ENCODE results near the gene OSBP2.

Gene OSBP2

DNA sequence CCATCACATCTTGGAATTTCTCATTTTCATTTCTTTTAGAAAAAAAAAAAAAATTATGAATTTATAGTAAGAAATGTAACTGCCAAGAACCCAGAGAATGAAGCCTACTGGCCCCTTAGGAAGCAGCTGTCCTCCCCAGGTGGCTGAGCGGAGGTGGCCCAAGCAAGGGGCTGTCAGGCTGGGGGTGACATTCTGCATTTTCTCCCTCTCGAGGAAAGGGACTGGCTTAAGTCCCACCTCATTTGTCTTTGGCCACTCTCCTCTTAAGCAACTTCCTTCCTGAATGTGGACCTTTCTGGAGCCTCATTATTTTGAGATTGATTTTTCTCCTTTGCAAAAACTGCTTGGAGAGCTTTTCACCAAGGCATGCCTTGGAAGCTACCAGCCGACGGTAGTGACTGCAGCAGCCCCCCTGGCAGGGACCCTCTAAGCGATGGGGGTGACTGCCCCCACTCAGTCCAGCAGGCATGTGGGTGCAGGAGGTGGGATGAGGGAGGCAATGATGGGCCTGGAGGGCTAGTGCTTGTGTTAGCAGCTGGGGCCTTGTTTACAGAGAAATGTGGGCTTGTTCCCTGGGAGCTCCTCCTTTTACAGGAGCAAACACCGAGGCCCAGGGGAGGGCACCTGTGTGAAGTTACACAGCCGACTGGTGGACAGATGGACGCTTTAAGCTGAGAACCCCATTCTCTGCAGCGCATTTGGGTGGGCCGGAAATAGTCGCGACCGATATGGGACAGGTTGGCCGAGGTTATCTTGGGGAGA is 162.2 kb downstream of the OSBP2 start:
- no peak for DNase-seq

DNA sequence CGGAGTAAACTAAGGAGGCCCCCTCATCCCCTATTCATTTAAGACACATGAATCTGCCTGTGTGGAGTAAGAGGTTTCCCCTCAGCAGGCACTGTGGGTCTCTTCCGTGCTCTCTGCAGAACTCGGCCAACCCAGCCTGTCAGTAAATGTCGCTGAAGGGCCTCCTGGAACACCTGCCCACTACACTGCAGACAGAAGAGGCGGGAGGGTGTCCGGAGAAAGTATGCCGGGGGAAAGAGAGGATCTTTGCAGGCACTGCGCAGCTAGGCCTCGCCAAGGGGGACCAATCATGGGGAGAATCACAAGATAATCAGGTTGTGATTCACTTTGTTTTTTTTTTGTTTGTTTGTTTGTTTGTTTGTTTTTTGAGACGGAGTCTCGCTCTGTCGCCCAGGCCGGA is 163.1 kb downstream of the OSBP2 start:
- no peak for DNase-seq

DNA sequence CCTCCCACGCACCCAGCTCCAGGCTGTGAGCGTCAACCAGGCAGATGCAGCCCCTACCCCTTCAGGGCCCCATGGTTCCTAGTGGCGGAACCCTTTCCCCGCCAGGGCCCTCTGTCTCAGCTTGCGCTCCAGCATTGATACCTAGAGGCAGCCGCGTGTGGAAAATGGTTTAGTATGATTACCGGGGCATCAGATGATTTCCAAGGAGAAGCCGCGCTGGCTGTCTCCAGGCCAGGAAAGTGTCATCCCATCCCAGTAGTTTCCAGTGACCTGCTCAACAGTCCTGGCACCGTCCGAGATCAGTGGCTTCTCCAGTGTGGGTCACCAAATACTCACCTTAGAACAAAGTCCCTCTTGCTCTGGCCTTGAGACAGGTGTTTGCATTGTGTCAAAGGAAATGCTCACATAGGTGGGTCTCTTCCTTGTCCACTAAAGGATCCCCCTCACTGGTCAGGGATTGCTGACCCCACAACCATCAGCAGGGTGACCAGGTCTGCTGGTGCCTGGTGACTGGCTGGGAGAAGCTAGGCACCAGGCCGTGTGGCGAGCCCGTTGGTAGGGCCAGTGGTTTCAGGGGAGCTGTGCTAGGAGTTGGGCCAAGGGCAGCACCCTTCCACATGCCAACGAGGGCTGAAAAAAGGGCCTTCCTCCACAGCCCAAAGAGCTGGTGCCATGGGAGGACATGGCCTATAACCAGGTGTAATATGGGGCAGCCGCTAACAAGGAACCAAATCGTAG is 164.5 kb downstream of the OSBP2 start:
- no peak for DNase-seq

DNA sequence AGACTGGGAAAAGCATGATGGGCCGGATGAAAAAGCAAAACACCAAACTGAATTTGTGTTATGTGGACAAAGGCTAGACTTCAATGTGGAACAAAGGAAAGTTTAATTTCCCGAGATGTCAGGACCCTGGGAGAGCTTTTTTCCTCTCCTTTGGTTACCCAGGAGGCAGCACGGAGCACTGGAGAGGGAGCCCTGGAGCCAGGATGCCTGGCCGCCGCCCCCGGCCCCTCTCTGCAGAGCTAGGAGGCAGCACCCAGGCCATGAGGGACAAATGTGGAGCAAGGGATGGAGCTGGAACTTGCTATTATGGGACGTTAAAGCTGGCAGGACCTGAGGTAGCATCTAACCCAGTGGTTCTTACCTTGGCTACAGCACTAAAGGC is 165.0 kb downstream of the OSBP2 start:
- DNase-seq = no peak

DNA sequence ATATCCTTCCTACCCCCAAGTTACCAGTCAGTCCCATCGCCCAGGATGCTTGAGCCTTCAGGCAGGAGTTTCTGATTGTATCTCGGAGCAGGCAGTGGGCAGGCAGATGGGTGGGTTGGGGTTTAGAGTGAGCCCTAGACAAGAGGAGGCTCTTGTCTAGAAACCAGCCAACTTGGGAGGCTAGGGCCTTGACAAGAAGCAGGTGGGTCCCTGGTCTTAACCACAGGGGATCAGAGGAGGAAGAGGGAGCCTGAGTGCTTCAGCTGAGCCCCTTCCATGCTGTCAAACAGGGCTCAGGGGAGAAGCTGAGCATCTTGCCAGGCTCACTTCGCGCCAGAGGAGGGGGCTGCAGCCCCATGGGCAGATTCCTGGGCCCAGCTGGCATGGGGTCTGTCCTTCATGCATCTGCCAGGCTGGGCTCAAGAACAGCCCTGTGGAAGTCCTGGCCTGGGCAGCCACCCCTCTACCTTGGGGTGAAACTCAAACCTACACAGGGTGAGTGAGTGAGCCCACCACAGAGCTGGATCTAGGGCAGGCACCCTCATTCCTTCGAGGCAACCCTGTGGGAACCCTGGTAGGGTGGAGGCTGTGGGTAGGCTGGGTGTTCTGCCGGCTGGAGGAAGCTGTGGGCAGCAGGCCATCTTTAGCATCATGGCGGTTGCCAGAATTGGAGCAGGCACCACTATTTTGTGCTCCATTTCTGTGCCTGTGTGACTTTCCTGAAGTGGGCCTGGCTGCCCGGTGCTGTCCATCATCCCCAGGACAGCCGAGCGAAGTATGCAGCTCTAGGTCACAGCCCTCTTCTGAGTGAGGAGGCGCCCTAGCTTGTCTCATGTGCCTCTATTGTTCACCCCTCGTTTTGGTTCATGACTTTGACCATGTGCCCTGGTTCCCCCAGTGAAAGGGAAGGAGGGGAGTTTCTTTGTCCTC is 165.8 kb downstream of the OSBP2 start:
- no peak for DNase-seq

DNA sequence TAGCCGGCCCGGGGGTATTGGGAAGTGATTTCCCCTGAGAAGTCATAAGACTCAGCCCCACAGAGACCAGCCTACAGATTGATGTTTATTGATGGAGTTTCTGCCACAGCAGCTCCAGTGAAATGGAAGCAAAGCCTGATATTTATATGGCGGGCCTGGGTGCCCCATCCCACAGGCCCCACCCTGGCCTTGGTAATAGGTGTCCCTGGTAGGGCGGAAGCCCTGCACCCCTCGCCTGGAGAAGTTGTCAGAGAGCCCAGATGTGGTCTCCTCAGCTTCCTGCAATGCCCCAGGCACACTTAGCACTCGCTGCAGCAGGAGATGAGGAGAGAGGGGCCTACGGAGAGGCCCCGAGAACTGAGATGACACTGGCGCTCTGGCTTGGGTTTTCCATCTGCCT is 166.5 kb downstream of the OSBP2 start:
- DNase-seq = no peak

DNA sequence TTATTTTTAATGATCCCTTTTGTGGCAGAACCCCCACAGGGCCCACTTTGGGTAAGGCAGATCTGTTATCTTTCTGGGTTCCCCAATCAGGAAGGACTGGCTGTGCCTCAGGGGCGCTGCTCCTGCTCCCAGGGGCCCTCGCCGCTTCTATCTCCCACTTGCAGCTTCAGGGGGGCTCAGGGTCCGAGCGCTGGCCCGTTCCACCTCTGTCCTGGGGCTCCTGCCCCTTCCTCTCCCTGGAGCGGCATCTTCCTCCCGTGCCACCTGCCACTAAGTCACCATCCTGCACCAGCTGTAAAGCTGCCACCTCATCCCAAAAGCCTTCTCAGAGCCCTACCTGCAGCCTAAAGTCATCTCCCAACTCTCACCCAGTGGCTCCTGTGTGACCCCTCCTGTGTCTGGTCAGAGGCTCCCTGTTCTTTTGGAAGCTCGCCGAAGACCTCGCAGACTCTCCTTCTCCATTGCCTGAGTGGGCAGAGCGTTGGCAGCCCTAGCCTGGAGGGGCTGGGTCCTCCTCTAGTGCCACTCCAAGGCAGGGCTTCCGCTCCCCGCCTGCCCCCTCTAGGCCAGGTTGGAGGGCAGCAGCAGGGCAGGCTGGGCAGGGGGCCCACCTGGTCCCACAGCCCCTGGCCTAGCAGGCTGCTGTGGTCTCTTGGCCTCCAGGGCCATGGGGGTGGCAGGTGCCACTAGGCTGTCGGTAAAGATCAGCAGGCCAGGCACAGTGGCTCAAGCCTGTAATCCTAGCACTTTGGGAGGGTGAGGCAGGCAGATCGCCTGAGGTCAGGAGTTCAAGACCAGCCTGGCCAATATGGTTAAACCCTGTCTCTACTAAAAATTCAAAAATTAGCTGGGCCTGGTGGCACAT is 167.2 kb downstream of the OSBP2 start:
- no peak for DNase-seq

DNA sequence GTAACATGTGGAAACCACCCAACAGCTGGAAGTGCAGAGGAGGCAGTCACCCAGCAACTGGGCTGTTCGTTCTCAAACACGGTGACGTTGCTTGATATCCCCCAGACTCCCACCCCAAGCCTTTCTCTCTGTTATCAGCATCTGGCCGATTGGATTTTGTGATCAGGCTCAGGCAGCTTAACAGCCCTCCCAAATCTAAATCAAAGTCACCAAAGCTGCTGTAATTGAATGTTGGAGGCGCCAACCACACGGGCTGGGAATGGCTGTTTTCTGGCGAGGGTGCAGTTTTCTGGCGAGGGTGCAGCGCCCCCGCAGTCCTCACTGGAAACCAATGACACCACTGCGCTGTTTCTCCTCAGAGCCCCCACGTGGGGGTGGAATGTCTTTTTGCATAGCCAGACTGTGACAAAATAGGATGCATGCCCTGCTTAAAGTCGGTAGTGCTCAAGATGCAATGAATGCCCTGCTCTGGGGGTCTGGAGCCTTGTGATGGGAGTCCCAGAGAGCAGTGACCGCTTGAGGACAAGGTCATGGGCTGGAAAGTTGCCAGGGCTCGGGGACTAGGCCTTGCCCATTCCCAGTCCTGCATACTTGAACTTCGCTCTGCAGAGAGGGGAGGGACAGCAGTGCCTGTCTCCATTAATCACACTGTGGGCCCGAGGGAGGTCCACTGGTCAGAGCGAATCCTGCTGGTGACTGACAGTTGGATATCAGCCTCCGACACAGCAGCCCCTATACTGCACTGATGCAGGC is 168.6 kb downstream of the OSBP2 start:
- DNase-seq = no peak

DNA sequence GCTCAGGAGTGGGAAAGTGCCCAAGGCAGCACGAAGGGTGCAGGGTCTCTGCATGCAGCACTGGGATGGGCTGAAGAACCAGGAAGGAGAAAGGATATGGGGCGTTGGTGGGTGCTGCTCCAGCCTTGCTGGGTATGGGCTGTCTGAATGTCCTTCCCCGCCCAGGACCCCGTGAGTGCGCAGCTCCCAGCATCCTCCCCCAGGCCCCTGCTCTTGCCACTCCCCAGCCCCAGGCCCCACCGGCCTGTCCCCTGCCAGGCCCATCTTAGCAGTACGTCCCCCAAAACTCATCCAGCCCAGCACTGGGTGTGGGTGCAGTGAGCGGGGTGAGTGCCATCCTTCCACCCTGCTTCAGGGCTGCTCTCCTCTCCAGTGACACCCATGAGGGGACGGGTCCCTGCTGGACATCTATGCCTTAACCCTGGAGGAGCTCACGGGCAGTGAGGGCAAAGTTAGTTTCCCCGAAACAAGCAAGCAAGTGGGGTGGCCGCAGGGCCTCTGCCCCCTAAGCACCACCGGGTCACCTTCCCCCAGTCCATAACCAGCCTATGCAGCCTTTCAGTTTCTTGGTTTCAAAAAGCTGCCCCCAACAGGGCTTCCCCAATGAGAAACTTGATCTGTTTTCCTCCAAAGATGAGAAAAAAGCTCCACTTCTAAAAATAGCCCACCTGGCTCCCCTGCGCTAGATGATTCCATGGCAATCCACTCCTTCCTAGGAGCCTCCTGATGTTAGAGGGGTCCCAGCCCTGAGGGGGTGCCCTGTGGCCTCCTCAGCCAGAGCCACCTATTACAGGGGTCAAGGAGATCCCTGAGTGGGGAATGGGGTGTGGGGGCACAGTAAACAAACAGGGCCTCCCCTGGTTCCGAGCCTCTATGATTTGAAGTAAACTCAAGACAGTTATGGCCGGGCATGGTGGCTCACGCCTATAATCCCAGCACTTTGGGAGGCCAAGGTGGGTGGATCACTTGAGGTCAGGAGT is 170.1 kb downstream of the OSBP2 start:
- DNase-seq = no peak

DNA sequence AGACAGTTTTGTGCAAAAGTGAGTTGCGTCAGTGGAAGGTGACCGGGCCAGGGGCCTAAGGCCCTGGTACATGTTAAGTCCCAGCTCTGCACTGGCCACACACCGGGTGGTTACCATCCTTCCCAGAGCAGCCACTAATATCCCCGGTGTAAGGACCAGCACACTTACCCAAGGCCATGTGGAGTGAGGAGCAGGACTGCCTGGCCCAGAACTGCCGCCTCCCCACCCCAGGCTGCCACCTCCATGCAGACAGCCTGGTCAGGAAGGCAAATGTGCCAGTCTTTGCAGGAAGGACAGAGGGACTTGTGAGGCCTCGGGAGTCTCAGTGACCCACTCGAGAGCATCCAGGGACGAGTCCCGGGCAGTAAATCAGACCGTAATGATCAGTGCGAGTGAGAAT is 171.0 kb downstream of the OSBP2 start:
- DNase-seq = no peak

DNA sequence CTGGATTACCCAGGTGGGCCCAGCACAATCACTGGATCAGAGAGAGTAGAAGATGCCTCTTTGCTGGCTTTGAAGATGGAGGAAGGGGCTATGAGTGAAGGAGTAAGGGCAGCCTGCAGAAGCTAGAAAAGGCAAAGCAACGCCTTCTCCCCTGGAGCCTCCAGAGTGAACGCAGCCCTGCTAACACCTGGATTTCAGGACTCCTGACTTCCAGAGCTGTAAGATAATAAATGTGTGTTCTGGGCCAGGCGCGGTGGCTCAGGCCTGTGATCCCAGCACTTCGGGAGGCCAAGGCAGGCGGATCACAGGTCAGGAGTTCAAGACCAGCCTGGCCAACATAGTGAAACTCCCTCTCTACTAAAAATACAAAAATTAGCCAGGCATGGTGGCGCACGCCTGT is 171.5 kb downstream of the OSBP2 start:
- no peak for DNase-seq

DNA sequence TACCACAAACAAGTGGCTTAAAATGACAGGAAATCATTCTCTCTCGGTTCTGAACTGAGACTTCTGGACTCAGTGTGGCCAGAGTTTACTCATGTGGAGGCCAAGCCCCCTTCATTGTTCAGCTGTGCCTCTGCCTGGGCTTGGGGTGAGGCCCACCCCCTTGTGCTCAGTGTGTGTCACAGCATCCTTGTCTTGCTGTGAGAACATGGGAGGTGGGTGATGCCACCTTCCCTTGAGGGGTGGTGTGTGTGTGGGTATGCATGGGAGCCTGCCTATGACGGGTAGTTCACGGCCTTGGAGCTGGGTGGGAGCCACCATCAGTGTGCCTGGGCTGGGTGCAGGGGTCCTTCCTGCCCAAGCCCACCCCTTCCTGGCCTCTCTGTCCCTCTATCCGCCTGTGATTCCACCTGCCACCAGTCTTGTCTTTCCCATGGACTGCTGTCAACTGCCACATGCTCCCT is 172.2 kb downstream of the OSBP2 start:
- no peak for DNase-seq

DNA sequence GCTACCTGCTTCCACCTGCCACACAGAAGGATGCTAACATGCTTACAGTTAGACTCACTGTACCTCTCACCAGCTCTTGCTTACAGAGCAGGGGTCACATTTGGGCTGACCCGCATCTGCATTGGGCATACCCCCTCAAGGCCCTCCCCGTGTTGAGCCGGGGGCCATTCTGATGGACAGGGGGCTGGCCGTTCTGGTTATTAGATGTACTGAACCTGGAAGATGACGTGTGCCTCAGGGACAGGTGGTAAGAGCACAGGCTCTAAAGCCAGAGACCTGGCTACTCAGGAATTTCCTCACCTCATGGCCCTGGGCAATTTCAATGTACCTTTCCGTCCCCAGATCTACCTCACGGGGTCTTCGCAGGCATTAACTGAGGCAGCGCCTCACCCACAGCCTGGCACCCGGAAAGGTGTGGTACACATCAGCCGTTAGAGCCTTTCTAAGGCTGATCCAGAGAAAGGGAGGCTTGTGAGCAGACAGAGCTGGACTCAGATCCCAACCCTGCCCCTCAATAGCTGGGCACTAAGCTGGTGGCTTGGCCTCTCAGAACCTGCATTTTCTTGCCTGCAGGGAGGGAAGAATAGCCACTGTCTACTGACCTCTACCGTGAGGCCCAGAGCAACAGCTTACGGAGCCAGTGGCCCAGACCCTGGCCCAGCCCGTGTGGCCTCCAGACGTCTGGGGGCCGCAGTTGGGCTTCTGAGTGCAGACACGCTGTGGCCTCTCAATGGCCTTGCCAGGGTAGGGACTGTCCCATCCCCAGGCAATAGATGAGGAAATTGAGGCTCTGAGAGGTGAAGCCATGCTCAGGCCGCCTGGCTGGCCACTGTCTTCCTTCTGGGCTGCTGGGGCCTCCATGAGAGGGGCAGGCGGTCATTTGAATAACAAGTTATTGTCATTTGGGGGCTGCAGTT is 173.3 kb downstream of the OSBP2 start:
- no peak for DNase-seq

DNA sequence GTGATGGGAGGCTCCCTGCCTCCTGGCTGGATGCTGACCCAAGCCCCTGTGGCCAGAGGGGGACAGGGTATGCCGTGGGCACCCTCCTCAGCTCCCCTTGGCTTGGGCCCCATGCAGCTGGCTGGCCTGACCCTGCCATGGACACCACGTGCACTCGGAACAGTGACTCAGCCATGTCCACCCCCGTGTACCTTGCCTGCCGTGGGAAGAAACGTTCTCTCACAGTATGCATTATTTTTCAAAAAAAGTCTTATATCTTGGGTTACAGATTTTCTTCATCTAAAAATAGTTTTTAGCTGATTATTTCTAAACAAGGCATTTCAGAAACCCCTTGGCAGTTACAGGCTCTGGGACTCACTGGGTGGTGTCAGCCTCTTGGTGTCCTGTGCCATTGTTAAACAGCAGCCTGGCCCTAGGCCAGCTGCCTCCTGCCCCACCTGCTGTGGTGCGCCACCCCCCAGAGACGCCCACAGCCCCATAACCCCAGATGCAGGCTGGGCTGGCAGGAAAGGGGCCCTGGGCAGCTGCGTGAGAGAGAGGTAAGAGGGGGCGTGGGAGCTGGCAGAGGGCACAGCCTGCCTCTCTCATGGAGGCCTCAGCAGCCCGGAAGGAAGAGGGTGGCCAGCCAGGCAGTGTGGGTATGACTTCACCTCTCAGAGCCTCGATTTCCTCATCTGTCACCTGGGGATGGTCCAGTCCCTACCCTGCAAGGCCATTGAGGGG is 174.2 kb downstream of the OSBP2 start:
- DNase-seq = no peak

DNA sequence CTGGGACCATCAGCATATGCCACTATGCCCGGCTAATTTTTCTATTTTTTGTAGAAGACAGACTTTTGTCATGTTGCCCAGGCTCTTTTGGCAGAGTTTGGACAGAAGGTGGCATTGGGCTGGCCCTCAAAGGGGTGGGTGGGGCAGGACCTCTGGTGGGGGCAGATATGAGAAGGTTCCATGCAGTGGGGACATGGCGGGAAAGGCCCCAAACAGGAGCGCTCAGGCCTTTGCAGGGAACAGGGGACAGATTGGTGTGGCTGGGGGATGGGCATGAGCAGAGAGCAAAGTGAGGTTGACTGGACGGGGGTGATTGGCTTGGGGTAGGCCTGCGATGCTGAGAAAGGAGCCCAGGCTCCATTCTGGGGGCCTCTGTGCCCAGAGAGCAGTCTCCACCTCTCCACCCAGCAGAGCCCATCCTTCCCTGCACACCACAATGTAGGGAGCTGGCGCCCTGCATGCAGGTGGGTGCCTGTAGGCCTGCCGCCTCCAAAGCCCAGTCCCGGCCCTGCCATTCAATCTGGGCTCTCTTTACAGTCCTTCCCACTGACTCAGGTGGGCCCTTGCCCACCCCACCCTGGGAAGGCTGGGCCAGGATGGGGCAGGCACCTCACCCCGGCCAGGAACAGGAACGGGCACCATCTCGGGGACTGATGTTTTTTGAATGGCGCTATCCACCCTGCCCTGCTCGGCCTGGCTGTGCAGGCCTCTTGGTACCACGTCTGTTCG is 175.2 kb downstream of the OSBP2 start:
- no peak for DNase-seq

DNA sequence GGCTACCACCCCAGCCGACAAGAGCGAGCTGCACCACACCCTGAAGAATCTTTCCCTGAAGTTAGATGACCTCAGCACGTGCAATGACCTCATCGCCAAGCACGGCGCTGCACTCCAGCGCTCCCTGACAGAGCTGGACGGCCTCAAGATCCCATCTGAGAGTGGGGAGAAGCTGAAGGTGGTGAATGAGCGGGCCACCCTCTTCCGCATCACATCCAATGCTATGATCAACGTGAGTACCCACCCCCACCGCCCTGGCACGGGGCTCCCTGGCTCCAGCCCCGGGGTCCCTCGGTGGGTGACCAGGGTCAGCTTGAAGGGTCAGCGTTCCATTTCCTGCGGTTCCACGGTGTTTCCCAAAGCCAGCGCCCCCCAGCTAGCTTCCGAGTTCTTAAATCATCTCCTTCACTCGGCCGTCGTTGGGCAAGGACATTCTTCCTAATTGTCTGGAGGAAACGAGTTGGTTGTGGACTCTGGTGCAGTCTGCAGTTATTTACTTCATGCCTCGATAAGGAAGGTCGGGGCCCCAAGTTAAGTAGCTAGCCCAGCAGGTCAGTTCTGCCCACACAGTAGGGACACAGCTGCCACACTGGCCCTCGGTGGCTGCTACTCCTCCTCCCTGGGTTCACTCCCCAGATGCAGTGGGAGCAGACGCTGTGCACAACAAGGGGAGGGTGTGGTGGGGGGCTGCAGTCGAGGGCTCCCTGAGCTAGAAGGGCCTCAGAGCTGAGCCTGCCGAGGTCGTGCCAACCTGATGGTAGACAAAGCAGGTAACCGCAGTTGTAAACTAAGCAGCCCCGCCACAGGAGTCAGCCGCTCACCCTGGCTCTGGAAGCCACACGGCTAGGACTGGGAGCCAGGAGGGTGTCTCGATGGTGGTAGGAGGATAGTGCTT is 176.0 kb downstream of the OSBP2 start:
- DNase-seq = no peak

Data from CD4-positive, alpha-beta T cell treated with Interleukin-6 for 4 hours (primary cell).